Measurements from ENCODE around the gene MIR17HG. TPM values are rescaled to one million over a fixed set of nuclear protein-coding genes. Genes with fewer than 3 reads are reported as not detected.

The MIR17HG gene
- total RNA-seq, 3 donors from 2014 or later (not counting 1 experiment from before 2014, with no cell fraction given) = 2.2 to 8.1 (median 6.1) TPM

GRCh38 chr13:91401920-91402319, 54.4 kb downstream of the MIR17HG start:
- H3K27ac ChIP-seq (ENCODE audit: low read length) = no peak overlapping the region
- WGBS (ENCODE audit: insufficient coverage) = 58% methylated on average over 1 of the region's 2 CpGs
- H3K9me3 ChIP-seq (ENCODE audit: control insufficient read depth, insufficient read depth, low read length) = no peaks in the 10 kb centered on the region
- H3K4me1 ChIP-seq (ENCODE audit: control insufficient read depth, insufficient read depth, low read length) = peaks cover 14% of the 10 kb centered on the region
- no peak overlapping the region for H3K4me3 Mint-ChIP-seq
- H3K9me3 Mint-ChIP-seq = no peaks in the 10 kb centered on the region
- H3K27me3 ChIP-seq (ENCODE audit: control insufficient read depth, insufficient read depth, low read length) = peaks cover 10% of the 10 kb centered on the region
- peaks cover 7 to 18% of the 10 kb centered on the region in 2 donors for H3K4me1 Mint-ChIP-seq
- no peak for TF ChIP-seq CTCF (IDR thresholded peaks at IDR 0.05)
- intact Hi-C loops (cut with micrococcal nuclease) = no loop called here
- DNase-seq = no peak
- no peak overlapping the region for H3K4me3 ChIP-seq (ENCODE audit: low read length)
- no peak for ATAC-seq
- no peak overlapping the region for H3K27ac Mint-ChIP-seq
- no peaks in the 10 kb centered on the region for H3K36me3 ChIP-seq (ENCODE audit: control insufficient read depth, insufficient read depth, low read length)
- H3K27me3 Mint-ChIP-seq (ENCODE audit: low read depth in 2 of 2) = peaks cover 0 to 23% of the 10 kb centered on the region in 2 donors
- no peaks in the 10 kb centered on the region for H3K36me3 Mint-ChIP-seq

Other genes starting within 250 kb of the MIR17HG start
- gene GPC5, start 50.9 kb downstream of the MIR17HG start, total RNA-seq = not detected

Data from natural killer cell (primary cell).